CD14-positive monocyte (primary cell): ENCODE data around the gene LRRC10B. TPM values are rescaled to one million over a fixed set of nuclear protein-coding genes. Genes with fewer than 3 reads are reported as not detected.

Experiments used
- DNase-seq, 3 donors: peaks; one replicate each; pipeline ENCODE4 v3.0.0-alpha.2; 2011 to 2022
- H2AFZ ChIP-seq: 2 replicates; pipeline ENCODE4 v1.6.0; 2012; ENCODE audit warnings: mild to moderate bottlenecking, low read depth, low read length, inconsistent platforms; ENCODE audit not compliant: insufficient read depth, poor library complexity, severe bottlenecking
- H3K27ac ChIP-seq, 2 donors: 1 replicate in 1 of 2; 2 replicates in 1 of 2; pipeline ENCODE4 v1.5.1; 2012 to 2013; ENCODE audit warnings: low read length in 2 of 2, control low read depth in 1 of 2, inconsistent platforms in 1 of 2, low read depth in 1 of 2, mild to moderate bottlenecking in 1 of 2
- H3K27me3 ChIP-seq, 2 donors: one replicate each; pipeline versions ENCODE4 v1.6.0 to v1.6.1; 2011 to 2013; ENCODE audit warnings: low read length in 2 of 2; ENCODE audit not compliant: control insufficient read depth in 2 of 2, insufficient read depth in 2 of 2
- H3K36me3 ChIP-seq, 2 donors: replicated peaks in 1 of 2; 1 replicate in 1 of 2; 2 replicates in 1 of 2; pipeline versions ENCODE4 v1.5.1 to v1.6.1; 2012 to 2013; ENCODE audit warnings: low read length in 2 of 2, control low read depth in 1 of 2, inconsistent platforms in 1 of 2, mild to moderate bottlenecking in 1 of 2; ENCODE audit not compliant: insufficient read depth in 2 of 2, control insufficient read depth in 1 of 2
- H3K4me1 ChIP-seq, 2 donors: 1 replicate in 1 of 2; 2 replicates in 1 of 2; pipeline versions ENCODE4 v1.5.1 to v1.6.1; 2012 to 2013; ENCODE audit warnings: low read length in 2 of 2, control low read depth in 1 of 2, inconsistent platforms in 1 of 2, mild to moderate bottlenecking in 1 of 2, moderate library complexity in 1 of 2; ENCODE audit not compliant: insufficient read depth in 2 of 2, control insufficient read depth in 1 of 2
- H3K4me2 ChIP-seq: replicated peaks from 2 replicates; pipeline ENCODE3; 2012; ENCODE audit warnings: low read length, moderate library complexity, mild to moderate bottlenecking; ENCODE audit not compliant: poor library complexity, severe bottlenecking; ENCODE audit errors: extremely low read depth
- H3K4me3 ChIP-seq, 3 experiments: fragments of 200-600 bp in 1 of 3; sonication (generic) in 1 of 3; replicated peaks in 1 of 3; 1 replicate in 2 of 3; 2 replicates in 1 of 3; pipeline ENCODE4 v1.5.1; 2011 to 2013; ENCODE audit warnings: low read length in 3 of 3, mild to moderate bottlenecking in 3 of 3, control low read depth in 2 of 3, low read depth in 2 of 3, inconsistent platforms in 1 of 3, moderate library complexity in 1 of 3
- H3K79me2 ChIP-seq: 2 replicates; pipeline ENCODE4 v1.6.0; 2012; ENCODE audit warnings: mild to moderate bottlenecking, control low read depth, inconsistent platforms, low read length, moderate library complexity; ENCODE audit not compliant: insufficient read depth
- H3K9ac ChIP-seq: 2 replicates; pipeline ENCODE4 v1.6.0; 2017; ENCODE audit warnings: low read length, mild to moderate bottlenecking; ENCODE audit not compliant: insufficient read depth, poor library complexity, severe bottlenecking
- H3K9me3 ChIP-seq, 2 donors: replicated peaks in 1 of 2; 1 replicate in 1 of 2; 2 replicates in 1 of 2; pipeline versions ENCODE4 v1.5.1 to v1.6.1; 2012 to 2013; ENCODE audit warnings: low read length in 2 of 2, control low read depth in 1 of 2; ENCODE audit not compliant: control insufficient read depth in 1 of 2, insufficient read depth in 1 of 2
- H4K20me1 ChIP-seq: 2 replicates; pipeline ENCODE4 v1.6.0; 2012; ENCODE audit warnings: mild to moderate bottlenecking, low read length, control low read depth, moderate library complexity; ENCODE audit not compliant: insufficient read depth
- H3K27ac Mint-ChIP-seq, 7 donors: one replicate each; pipeline ENCODE4 v1.8.0; 2020; ENCODE audit warnings: mild to moderate bottlenecking in 7 of 7, mixed read lengths in 7 of 7, moderate library complexity in 6 of 7, inconsistent platforms in 2 of 7
- H3K27me3 Mint-ChIP-seq, 3 donors: one replicate each; pipeline ENCODE4 v1.8.0; 2021 to 2022; ENCODE audit warnings: low read depth in 3 of 3, mild to moderate bottlenecking in 3 of 3, mixed read lengths in 3 of 3, moderate library complexity in 3 of 3, inconsistent platforms in 1 of 3
- H3K36me3 Mint-ChIP-seq, 2 donors: one replicate each; pipeline ENCODE4 v1.8.0; 2020; ENCODE audit warnings: mixed read lengths in 2 of 2, inconsistent platforms in 1 of 2, mild to moderate bottlenecking in 1 of 2
- H3K4me1 Mint-ChIP-seq: one replicate; pipeline ENCODE4 v1.8.0; 2020; ENCODE audit warnings: mild to moderate bottlenecking, mixed read lengths
- H3K4me3 Mint-ChIP-seq, 2 donors: one replicate each; pipeline ENCODE4 v1.8.0; 2020; ENCODE audit warnings: mild to moderate bottlenecking in 2 of 2, mixed read lengths in 2 of 2, moderate library complexity in 1 of 2
- H3K9me3 Mint-ChIP-seq, 7 donors: one replicate each; pipeline ENCODE4 v1.8.0; 2020 to 2022; ENCODE audit warnings: mixed read lengths in 7 of 7, mild to moderate bottlenecking in 6 of 7, moderate library complexity in 6 of 7, inconsistent platforms in 2 of 7
- WGBS: methylation state at CpG from one replicate; pipeline ENCODE4 v1.1.5; 2013; ENCODE audit warnings: missing lambda C conversion rate; ENCODE audit not compliant: insufficient coverage; 5-methylcytosine and 5-hydroxymethylcytosine counted together
- intact Hi-C, 2 donors: fragments of 100-400 bp; cut with micrococcal nuclease; formaldehyde crosslinking; loops; one replicate each; pipeline versions ENCODE4 v1.15.0 to v1.15.1; 2023
- polyA plus RNA-seq, 3 donors: library from polyadenylated mRNA; depleted of rRNA in 1 of 3; unstranded in 2 of 3; stranded (reverse) in 1 of 3; fragments of 300-500 nt in 2 of 3; fragments of >200 nt in 1 of 3; fragmentation: Illumina TruSeq in 2 of 3; gene quantifications; 1 replicate in 2 of 3; 2 replicates in 1 of 3; pipeline ENCODE4 v1.2.3, GENCODE V29; 2012 to 2021
- TF ChIP-seq, protein P1 (sequence below): fragments of 200-600 bp; IDR thresholded peaks from one replicate; pipeline ENCODE4 v1.8.0; 2022; ENCODE audit warnings: antibody characterized with exemption, mild to moderate bottlenecking

The LRRC10B gene
- polyA plus RNA-seq, 3 donors = not detected

DNA sequence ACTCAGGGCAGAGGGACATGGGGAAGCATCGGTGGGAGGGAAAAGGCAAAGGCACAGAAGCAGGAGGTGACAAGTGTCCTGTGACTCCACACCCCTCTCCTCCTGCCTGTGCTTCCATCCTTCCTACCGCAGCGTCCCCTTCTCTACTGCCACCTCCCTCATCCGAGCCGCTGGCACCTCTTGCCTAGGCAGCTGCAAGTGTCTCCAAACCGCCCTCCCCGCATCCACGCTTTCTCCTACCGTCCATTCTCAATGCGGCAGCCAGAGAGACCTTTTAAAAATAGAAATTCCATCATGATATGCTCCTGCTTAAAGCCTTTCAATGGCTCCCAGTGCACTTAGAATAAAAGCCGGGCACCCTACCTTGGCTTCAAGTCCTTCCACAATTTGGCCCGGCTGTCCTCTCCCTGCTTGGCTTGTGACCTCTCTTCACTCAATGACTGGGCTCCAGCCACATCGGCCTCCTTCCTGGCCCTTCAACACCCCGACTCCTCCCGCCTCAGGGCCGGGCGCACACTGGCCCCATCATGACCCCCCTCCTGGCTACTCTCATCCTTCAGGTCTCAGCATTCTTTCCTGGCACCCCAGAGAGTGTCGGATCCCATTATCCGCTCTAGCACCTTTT is 16.5 kb downstream of the LRRC10B start:
- Histone ChIP-seq H3K9ac (no peak overlapping the region), H4K20me1 (no peaks in the 10 kb centered on the region), H3K9me3 (no peaks in the 10 kb centered on the region), H3K4me1 (no peaks in the 10 kb centered on the region), H3K4me3 (no peak overlapping the region), H3K36me3 (no peaks in the 10 kb centered on the region), H3K27me3 (no peaks in the 10 kb centered on the region), H3K4me2 (no peak overlapping the region), H3K27ac (no peak overlapping the region), H2AFZ (no peak overlapping the region), H3K79me2 (no peaks in the 10 kb centered on the region)
- 90% methylated on average over 19 of the region's 19 CpGs for WGBS
- Mint-ChIP-seq H3K9me3 (peaks cover 0 to 2% (median 0%) of the 10 kb centered on the region in 7 donors), H3K4me1 (no peaks in the 10 kb centered on the region), H3K36me3 (no peaks in the 10 kb centered on the region), H3K27ac (no peak overlapping the region), H3K27me3 (peaks cover 3 to 13% (median 11%) of the 10 kb centered on the region in 3 donors), H3K4me3 (no peak overlapping the region)
- no peak for DNase-seq
- TF ChIP-seq, protein P1, sequence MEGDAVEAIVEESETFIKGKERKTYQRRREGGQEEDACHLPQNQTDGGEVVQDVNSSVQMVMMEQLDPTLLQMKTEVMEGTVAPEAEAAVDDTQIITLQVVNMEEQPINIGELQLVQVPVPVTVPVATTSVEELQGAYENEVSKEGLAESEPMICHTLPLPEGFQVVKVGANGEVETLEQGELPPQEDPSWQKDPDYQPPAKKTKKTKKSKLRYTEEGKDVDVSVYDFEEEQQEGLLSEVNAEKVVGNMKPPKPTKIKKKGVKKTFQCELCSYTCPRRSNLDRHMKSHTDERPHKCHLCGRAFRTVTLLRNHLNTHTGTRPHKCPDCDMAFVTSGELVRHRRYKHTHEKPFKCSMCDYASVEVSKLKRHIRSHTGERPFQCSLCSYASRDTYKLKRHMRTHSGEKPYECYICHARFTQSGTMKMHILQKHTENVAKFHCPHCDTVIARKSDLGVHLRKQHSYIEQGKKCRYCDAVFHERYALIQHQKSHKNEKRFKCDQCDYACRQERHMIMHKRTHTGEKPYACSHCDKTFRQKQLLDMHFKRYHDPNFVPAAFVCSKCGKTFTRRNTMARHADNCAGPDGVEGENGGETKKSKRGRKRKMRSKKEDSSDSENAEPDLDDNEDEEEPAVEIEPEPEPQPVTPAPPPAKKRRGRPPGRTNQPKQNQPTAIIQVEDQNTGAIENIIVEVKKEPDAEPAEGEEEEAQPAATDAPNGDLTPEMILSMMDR = no peak
- intact Hi-C loops = no loop called here

DNA sequence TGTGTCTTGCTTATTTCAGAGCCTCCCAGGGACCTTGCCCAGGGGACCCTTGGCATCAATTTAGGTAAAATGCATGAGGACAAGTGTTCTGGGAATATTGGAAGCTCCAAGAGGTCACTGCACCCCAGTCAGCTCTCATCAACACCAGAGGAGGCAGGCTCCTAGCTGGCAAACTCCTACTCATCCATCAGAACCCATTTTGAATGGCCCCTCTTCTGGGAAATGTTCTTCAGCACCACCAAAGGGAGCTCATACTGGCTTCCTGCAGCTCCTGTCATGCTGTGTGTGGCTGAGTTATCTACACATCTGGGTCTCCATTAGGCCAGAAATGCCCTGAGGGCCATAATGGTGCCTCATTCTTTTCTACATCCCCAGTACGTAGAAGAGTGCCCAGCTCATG is 17.7 kb downstream of the LRRC10B start:
- Histone ChIP-seq H3K36me3 (no peaks in the 10 kb centered on the region), H3K4me2 (no peak overlapping the region), H3K4me3 (no peak overlapping the region), H3K27ac (no peak overlapping the region), H3K4me1 (no peaks in the 10 kb centered on the region), H3K9me3 (no peaks in the 10 kb centered on the region), H3K9ac (no peak overlapping the region), H3K27me3 (no peaks in the 10 kb centered on the region), H4K20me1 (no peaks in the 10 kb centered on the region), H2AFZ (no peak overlapping the region), H3K79me2 (no peaks in the 10 kb centered on the region)
- TF ChIP-seq, protein P1 = no peak
- intact Hi-C loops = no loop called here
- Mint-ChIP-seq H3K9me3 (peaks cover 0 to 2% (median 0%) of the 10 kb centered on the region in 7 donors), H3K27me3 (peaks cover 2 to 17% (median 13%) of the 10 kb centered on the region in 3 donors), H3K4me1 (no peaks in the 10 kb centered on the region), H3K4me3 (no peak overlapping the region), H3K36me3 (no peaks in the 10 kb centered on the region), H3K27ac (no peak overlapping the region)
- 100% methylated on average over 1 of the region's 1 CpG for WGBS
- DNase-seq = no peak
